Fibroblast of lung (primary cell): ENCODE results near the gene BCL6B. TPM values are rescaled to one million over a fixed set of nuclear protein-coding genes. Genes with fewer than 3 reads are reported as not detected.

ENCODE experiments used
- DNase-seq, 2 donors: peaks; one replicate each; pipeline versions ENCODE4 v3.0.0 to v3.0.0-alpha.2; 2010; ENCODE audit warnings: low read depth in 2 of 2
- H2AFZ ChIP-seq: 2 replicates; pipeline ENCODE4 v1.5.1; 2012; ENCODE audit warnings: low read length, control low read depth, inconsistent platforms
- H3K27ac ChIP-seq: 2 replicates; pipeline ENCODE4 v1.5.1; 2011; ENCODE audit warnings: low read length, control low read depth; ENCODE audit not compliant: insufficient read depth
- H3K27me3 ChIP-seq: 2 replicates; pipeline ENCODE4 v1.5.1; 2011; ENCODE audit warnings: mild to moderate bottlenecking, low read length; ENCODE audit not compliant: control insufficient read depth, insufficient read depth
- H3K36me3 ChIP-seq: 2 replicates; pipeline ENCODE4 v1.5.1; 2011; ENCODE audit warnings: low read length; ENCODE audit not compliant: control insufficient read depth, insufficient read depth
- H3K4me1 ChIP-seq: 2 replicates; pipeline ENCODE4 v1.5.1; 2011; ENCODE audit warnings: low read length; ENCODE audit not compliant: control insufficient read depth, insufficient read depth; ENCODE audit errors: extremely low read depth
- H3K4me2 ChIP-seq: 2 replicates; pipeline ENCODE4 v1.5.1; 2011; ENCODE audit warnings: low read length, control low read depth; ENCODE audit not compliant: insufficient read depth; ENCODE audit errors: extremely low read depth
- H3K4me3 ChIP-seq, 4 experiments: fragments of 200-600 bp in 1 of 4; sonication (generic) in 1 of 4; replicated peaks in 1 of 4; 2 replicates each; pipeline ENCODE4 v1.5.1; 2011 to 2016; ENCODE audit warnings: low read length in 4 of 4, low read depth in 3 of 4, mild to moderate bottlenecking in 3 of 4, control low read depth in 2 of 4, inconsistent platforms in 1 of 4, mixed read lengths in 1 of 4; ENCODE audit not compliant: insufficient read depth in 1 of 4; ENCODE audit errors: control extremely low read depth in 1 of 4
- H3K79me2 ChIP-seq: 2 replicates; pipeline ENCODE4 v1.5.1; 2012; ENCODE audit warnings: mild to moderate bottlenecking, low read length, inconsistent platforms; ENCODE audit not compliant: control insufficient read depth, insufficient read depth
- H3K9ac ChIP-seq: 2 replicates; pipeline ENCODE4 v1.5.1; 2011; ENCODE audit warnings: mild to moderate bottlenecking, low read length, control low read depth; ENCODE audit not compliant: insufficient read depth
- H3K9me3 ChIP-seq: 2 replicates; pipeline ENCODE4 v1.5.1; 2012; ENCODE audit warnings: low read depth, low read length; ENCODE audit not compliant: control insufficient read depth, insufficient read depth
- H4K20me1 ChIP-seq: 2 replicates; pipeline ENCODE4 v1.5.1; 2011; ENCODE audit warnings: low read length; ENCODE audit not compliant: control insufficient read depth, insufficient read depth; ENCODE audit errors: extremely low read depth
- EZH2 ChIP-seq: IDR thresholded peaks from 2 replicates; pipeline ENCODE4 v1.5.1; 2012; ENCODE audit warnings: low read length, control low read depth, mild to moderate bottlenecking; ENCODE audit errors: missing control alignments
- polyA plus RNA-seq, 2 donors: library from polyadenylated mRNA; depleted of rRNA in 1 of 2; stranded (reverse) in 1 of 2; unstranded in 1 of 2; fragments of >200 nt; gene quantifications; 2 replicates each; pipeline ENCODE4 v1.2.1, GENCODE V29; 2011 to 2012; ENCODE audit warnings: missing spikeins in 1 of 2
- total RNA-seq: library from RNA; depleted of rRNA; stranded (reverse); fragments of >200 nt; gene quantifications from 2 replicates; pipeline ENCODE4 v1.2.1, GENCODE V29; 2014
- TF ChIP-seq, protein P1 (sequence below), 2 donors: IDR thresholded peaks in 1 of 2; conservative IDR thresholded peaks in 1 of 2; 1 replicate in 1 of 2; 2 replicates in 1 of 2; pipeline ENCODE4 v1.5.1; 2011 to 2012; ENCODE audit warnings: low read length in 2 of 2, control low read depth in 1 of 2, inconsistent platforms in 1 of 2, low read depth in 1 of 2, mild to moderate bottlenecking in 1 of 2

The BCL6B gene
- total and polyA plus RNA-seq, 2 donors (not counting 1 experiment from before 2014, with no cell fraction given), result 0.02 to 0.50 TPM

DNA sequence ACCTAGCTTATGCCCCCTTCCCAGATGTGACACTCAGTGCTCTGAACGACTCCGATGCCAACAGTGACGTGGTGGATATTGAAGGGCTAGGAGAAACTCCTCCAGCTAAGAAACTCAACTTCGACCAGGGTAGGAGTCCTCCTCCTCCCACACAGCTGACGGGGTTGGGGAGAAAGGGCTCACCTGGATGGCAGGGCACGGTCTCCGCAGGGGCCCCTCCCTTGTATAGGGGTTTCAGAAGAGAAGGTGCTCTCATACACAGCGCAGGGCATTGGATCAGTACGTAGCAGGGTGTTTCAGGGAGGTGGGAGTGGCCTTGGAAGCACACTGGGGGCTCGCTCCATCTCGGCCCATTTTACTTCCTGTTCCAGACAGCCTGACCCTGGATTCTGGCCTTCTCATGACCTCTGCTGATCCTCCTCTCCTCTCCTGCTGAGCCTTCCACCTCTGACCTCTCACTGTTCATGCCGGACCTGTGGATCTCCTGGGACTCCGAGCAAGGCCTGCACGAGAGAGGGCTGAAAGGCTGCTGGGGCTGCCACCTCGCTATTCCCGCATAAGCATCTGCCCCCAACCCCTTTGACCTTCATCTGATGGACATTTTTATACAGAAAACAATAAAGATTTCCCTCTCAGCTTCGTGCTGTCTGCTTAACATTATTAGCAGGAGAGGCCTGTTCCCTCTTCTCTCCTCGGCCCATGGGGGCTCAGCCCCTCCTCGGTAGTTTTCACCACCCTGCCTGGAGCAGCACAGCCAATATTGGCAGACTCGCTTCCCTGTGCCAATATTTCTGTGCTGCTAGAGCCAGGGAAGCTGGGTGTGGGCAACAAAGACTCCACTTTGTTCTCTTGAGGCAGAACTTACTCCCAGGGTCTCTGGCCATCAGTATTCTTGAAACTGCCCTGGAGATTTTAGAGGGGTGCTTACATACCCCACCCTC is 5.7 kb upstream of the BCL6B start:
- Histone ChIP-seq H3K4me3 (no peak overlapping the region), H4K20me1 (no peaks in the 10 kb centered on the region), H3K27me3 (no peaks in the 10 kb centered on the region), H3K4me1 (peaks cover 15% of the 10 kb centered on the region), H3K9ac (no peak overlapping the region), H3K36me3 (peaks cover 2% of the 10 kb centered on the region), H2AFZ (no peak overlapping the region), H3K27ac (no peak overlapping the region), H3K9me3 (no peaks in the 10 kb centered on the region), H3K4me2 (no peak overlapping the region), H3K79me2 (peaks cover 17% of the 10 kb centered on the region)
- TF ChIP-seq, protein P1, sequence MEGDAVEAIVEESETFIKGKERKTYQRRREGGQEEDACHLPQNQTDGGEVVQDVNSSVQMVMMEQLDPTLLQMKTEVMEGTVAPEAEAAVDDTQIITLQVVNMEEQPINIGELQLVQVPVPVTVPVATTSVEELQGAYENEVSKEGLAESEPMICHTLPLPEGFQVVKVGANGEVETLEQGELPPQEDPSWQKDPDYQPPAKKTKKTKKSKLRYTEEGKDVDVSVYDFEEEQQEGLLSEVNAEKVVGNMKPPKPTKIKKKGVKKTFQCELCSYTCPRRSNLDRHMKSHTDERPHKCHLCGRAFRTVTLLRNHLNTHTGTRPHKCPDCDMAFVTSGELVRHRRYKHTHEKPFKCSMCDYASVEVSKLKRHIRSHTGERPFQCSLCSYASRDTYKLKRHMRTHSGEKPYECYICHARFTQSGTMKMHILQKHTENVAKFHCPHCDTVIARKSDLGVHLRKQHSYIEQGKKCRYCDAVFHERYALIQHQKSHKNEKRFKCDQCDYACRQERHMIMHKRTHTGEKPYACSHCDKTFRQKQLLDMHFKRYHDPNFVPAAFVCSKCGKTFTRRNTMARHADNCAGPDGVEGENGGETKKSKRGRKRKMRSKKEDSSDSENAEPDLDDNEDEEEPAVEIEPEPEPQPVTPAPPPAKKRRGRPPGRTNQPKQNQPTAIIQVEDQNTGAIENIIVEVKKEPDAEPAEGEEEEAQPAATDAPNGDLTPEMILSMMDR (conservative IDR thresholded peaks at IDR 0.05 in 1 of 2, IDR thresholded peaks at IDR 0.05 in 1 of 2; ENCODE audit: low read depth in 1 of 2, low read length in 2 of 2), result no peak
- TF ChIP-seq EZH2, result no peak
- no peak for DNase-seq

DNA sequence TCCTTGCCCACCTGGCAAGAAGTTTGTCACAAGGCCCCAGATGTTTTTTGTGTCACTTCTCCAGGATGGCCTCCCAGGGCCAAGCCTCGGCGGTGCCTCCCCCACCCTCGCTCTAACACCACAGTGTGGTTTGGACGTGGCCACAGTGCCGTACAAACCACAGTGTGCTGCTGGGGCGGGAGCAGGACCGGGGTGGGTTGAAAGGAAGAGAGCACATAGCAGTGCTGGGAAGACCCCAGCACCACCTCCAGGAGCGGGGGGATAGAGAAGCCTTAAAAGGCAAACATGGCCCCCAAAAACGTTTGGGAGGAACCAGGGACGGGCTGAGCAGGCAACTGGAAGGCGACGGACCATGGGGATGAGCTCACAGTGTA is 5.0 kb upstream of the BCL6B start:
- Histone ChIP-seq H2AFZ (no peak overlapping the region), H3K4me1 (peaks cover 15% of the 10 kb centered on the region), H3K9ac (no peak overlapping the region), H3K36me3 (peaks cover 2% of the 10 kb centered on the region), H3K4me2 (no peak overlapping the region), H3K4me3 (peak overlapping the region in 1 of 4 experiments; percentile 60), H3K79me2 (peaks cover 13% of the 10 kb centered on the region), H3K27me3 (no peaks in the 10 kb centered on the region), H3K9me3 (no peaks in the 10 kb centered on the region), H3K27ac (peak overlapping the region; percentile 65), H4K20me1 (no peaks in the 10 kb centered on the region)
- no peak for DNase-seq
- TF ChIP-seq, protein P1 (conservative IDR thresholded peaks at IDR 0.05 in 1 of 2, IDR thresholded peaks at IDR 0.05 in 1 of 2; ENCODE audit: low read depth in 1 of 2, low read length in 2 of 2), result no peak
- no peak for TF ChIP-seq EZH2

DNA sequence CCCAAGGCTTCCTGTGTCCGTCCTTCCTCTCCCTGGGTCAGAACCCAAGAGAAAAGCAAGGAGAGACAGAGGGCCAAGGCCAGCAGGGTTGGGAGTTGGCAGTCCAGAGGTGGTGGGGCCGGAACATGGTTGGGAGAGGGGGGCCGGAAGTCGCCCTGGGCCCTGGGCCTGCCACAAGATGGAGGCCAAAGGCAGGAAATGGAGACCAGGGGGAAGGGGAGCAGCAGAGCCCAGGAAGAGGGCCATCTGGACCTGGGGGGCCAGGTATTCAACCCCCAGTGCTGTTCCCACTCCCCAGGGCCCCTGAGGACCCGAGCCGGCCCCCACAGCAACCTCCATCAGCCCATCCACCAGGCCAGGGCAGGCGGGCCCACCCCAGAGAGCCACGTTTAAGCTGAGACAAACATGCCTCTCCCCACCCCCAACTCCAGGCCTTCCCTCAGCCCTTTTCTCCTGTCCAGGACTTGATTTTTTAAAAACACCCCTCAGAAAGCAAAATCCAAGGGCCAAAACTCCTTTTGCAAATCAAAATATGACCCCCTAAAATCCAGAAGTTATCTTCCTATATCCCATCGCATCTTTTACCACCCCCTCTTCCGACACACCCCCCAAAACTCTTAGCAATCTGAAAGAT is 4.4 kb upstream of the BCL6B start:
- peak overlapping the region in 2 of 4 experiments; percentile 15 to 60 for H3K4me3 ChIP-seq
- peak overlapping the region; percentile 26 for H3K9ac ChIP-seq
- peak overlapping the region; percentile 65 for H3K27ac ChIP-seq
- peaks cover 7% of the 10 kb centered on the region for H3K79me2 ChIP-seq
- peak overlapping the region; percentile 94 for H2AFZ ChIP-seq
- no peaks in the 10 kb centered on the region for H3K27me3 ChIP-seq
- H3K9me3 ChIP-seq, result no peaks in the 10 kb centered on the region
- no peak overlapping the region for H3K4me2 ChIP-seq
- no peak for TF ChIP-seq EZH2
- H3K4me1 ChIP-seq, result peaks cover 15% of the 10 kb centered on the region
- H4K20me1 ChIP-seq, result no peaks in the 10 kb centered on the region
- peaks cover 2% of the 10 kb centered on the region for H3K36me3 ChIP-seq
- DNase-seq, result no peak
